Liver (tissue), 9 donors: Measurements from ENCODE around the gene MAST2. TPM values are rescaled to one million over a fixed set of nuclear protein-coding genes. Genes with fewer than 3 reads are reported as not detected.

Source experiments
- DNase-seq: peaks from one replicate; pipeline ENCODE4 v3.0.0-alpha.2; 2017; ENCODE audit warnings: low spot score
- H3K27ac ChIP-seq, 2 donors: one replicate each; pipeline ENCODE4 v1.7.0; 2013; ENCODE audit warnings: inconsistent platforms in 2 of 2, low read length in 2 of 2, control low read depth in 1 of 2, low read depth in 1 of 2, mild to moderate bottlenecking in 1 of 2
- H3K27me3 ChIP-seq, 4 donors: one replicate each; pipeline versions ENCODE4 v1.6.1 to v1.7.0; 2013; ENCODE audit warnings: low read length in 3 of 4, inconsistent platforms in 1 of 4, mild to moderate bottlenecking in 1 of 4, moderate library complexity in 1 of 4; ENCODE audit not compliant: control insufficient read depth in 4 of 4, insufficient read depth in 4 of 4
- H3K36me3 ChIP-seq, 4 donors: one replicate each; pipeline versions ENCODE4 v1.6.1 to v1.7.0; 2013; ENCODE audit warnings: low read length in 3 of 4, mild to moderate bottlenecking in 3 of 4, low read depth in 1 of 4, moderate library complexity in 1 of 4; ENCODE audit not compliant: control insufficient read depth in 4 of 4, insufficient read depth in 3 of 4
- H3K4me1 ChIP-seq, 4 donors: one replicate each; pipeline versions ENCODE4 v1.6.1 to v1.7.0; 2013; ENCODE audit warnings: low read length in 3 of 4, mild to moderate bottlenecking in 3 of 4, moderate library complexity in 1 of 4; ENCODE audit not compliant: control insufficient read depth in 4 of 4, insufficient read depth in 4 of 4
- H3K4me3 ChIP-seq, 3 donors: one replicate each; pipeline versions ENCODE4 v1.6.1 to v1.7.0; 2013; ENCODE audit warnings: low read length in 3 of 3, control low read depth in 1 of 3, low read depth in 1 of 3, mild to moderate bottlenecking in 1 of 3
- H3K9ac ChIP-seq, 2 donors: one replicate each; pipeline ENCODE4 v1.7.0; 2013; ENCODE audit warnings: low read length in 2 of 2, mild to moderate bottlenecking in 2 of 2, moderate library complexity in 2 of 2, control low read depth in 1 of 2, low read depth in 1 of 2
- H3K9me3 ChIP-seq, 4 donors: one replicate each; pipeline versions ENCODE4 v1.6.1 to v1.7.0; 2013; ENCODE audit warnings: low read length in 3 of 4; ENCODE audit not compliant: control insufficient read depth in 4 of 4
- ATF3 ChIP-seq: IDR thresholded peaks from 2 replicates; pipeline ENCODE4 v1.6.1; 2016; ENCODE audit warnings: antibody characterized with exemption
- CTCF ChIP-seq: fragments of 150-350 bp; IDR thresholded peaks from 2 replicates; pipeline ENCODE4 v1.5.1; 2017; ENCODE audit warnings: improper control_type of control experiment, low read depth, low read length; ENCODE audit not compliant: missing input control
- EGR1 ChIP-seq, 2 donors: IDR thresholded peaks; 2 replicates each; pipeline ENCODE4 v1.6.1; 2016 to 2018; ENCODE audit warnings: antibody characterized with exemption in 2 of 2, low read depth in 2 of 2
- FOXA1 ChIP-seq: IDR thresholded peaks from 2 replicates; pipeline ENCODE4 v1.6.1; 2016; ENCODE audit warnings: antibody characterized with exemption
- FOXA2 ChIP-seq: IDR thresholded peaks from 2 replicates; pipeline ENCODE4 v1.6.1; 2016; ENCODE audit warnings: antibody characterized with exemption
- GABPA ChIP-seq, 2 donors: IDR thresholded peaks in 1 of 2; conservative IDR thresholded peaks in 1 of 2; 2 replicates each; pipeline ENCODE4 v1.6.1; 2016; ENCODE audit warnings: antibody characterized with exemption in 2 of 2, mild to moderate bottlenecking in 1 of 2, moderate library complexity in 1 of 2
- HNF4A ChIP-seq, 2 donors: conservative IDR thresholded peaks; 2 replicates each; pipeline ENCODE4 v1.6.1; 2016; ENCODE audit warnings: antibody characterized with exemption in 2 of 2, mild to moderate bottlenecking in 2 of 2
- HNF4G ChIP-seq: IDR thresholded peaks from 2 replicates; pipeline ENCODE4 v1.6.1; 2016; ENCODE audit warnings: antibody characterized with exemption
- JUND ChIP-seq, 2 donors: IDR thresholded peaks; 2 replicates each; pipeline ENCODE4 v1.6.1; 2016; ENCODE audit warnings: antibody characterized with exemption in 2 of 2
- MAX ChIP-seq: IDR thresholded peaks from 2 replicates; pipeline ENCODE4 v1.6.1; 2016; ENCODE audit warnings: antibody characterized with exemption
- NR2F2 ChIP-seq: IDR thresholded peaks from 2 replicates; pipeline ENCODE4 v1.6.1; 2016; ENCODE audit warnings: antibody characterized with exemption
- RAD21 ChIP-seq, 2 donors: IDR thresholded peaks; 2 replicates each; pipeline ENCODE4 v1.6.1; 2016; ENCODE audit warnings: antibody characterized with exemption in 2 of 2, mild to moderate bottlenecking in 2 of 2
- REST ChIP-seq: IDR thresholded peaks from 2 replicates; pipeline ENCODE4 v1.6.1; 2016; ENCODE audit warnings: antibody characterized with exemption, mild to moderate bottlenecking
- RXRA ChIP-seq, 2 donors: IDR thresholded peaks; 2 replicates each; pipeline ENCODE4 v1.6.1; 2017 to 2018; ENCODE audit warnings: antibody characterized with exemption in 2 of 2, mild to moderate bottlenecking in 1 of 2
- SP1 ChIP-seq: IDR thresholded peaks from 2 replicates; pipeline ENCODE4 v1.6.1; 2018; ENCODE audit warnings: antibody characterized with exemption, mild to moderate bottlenecking
- TAF1 ChIP-seq: conservative IDR thresholded peaks from 2 replicates; pipeline ENCODE4 v1.6.1; 2016; ENCODE audit warnings: antibody characterized with exemption, mild to moderate bottlenecking
- YY1 ChIP-seq: IDR thresholded peaks from 2 replicates; pipeline ENCODE4 v1.6.1; 2016; ENCODE audit warnings: antibody characterized with exemption, mild to moderate bottlenecking
- ZBTB33 ChIP-seq: IDR thresholded peaks from 2 replicates; pipeline ENCODE4 v1.6.1; 2016; ENCODE audit warnings: antibody characterized with exemption
- WGBS: extraction: QIAGEN DNeasy Blood & Tissue Kit; methylation state at CpG from one replicate; pipeline ENCODE4 v1.1.7; 2013; 5-methylcytosine and 5-hydroxymethylcytosine counted together
- polyA plus RNA-seq, 2 donors: library from polyadenylated mRNA; stranded (reverse) in 1 of 2; unstranded in 1 of 2; fragments of 200-250 nt in 1 of 2; fragments of >200 nt in 1 of 2; fragmentation: Nextera tagmentation in 1 of 2; extraction: Ambion mirVana in 1 of 2; gene quantifications; one replicate each; pipeline versions ENCODE4 v1.2.1 to v1.2.3, GENCODE V29; 2013 to 2015
- total RNA-seq, 2 donors: library from RNA; depleted of rRNA; stranded (reverse); fragments of >200 nt; gene quantifications; one replicate each; pipeline ENCODE4 v1.2.3, GENCODE V29; 2014
- donor health status: healthy.
- donor health status: healthy.
- donor health status: healthy.
- donor health status: healthy.
- donor health status: healthy.

Gene MAST2
- total and polyA plus RNA-seq, 4 donors: 4.8 to 9.6 (median 5.7) TPM

- TF ChIP-seq REST (no peak), GABPA (IDR thresholded peaks at IDR 0.05 in 1 of 2, conservative IDR thresholded peaks at IDR 0.05 in 1 of 2) (no peak)
Measured at GRCh38 chr1:45789601-45790000, 13.8 kb upstream of the MAST2 start (continued).

- H3K27me3 ChIP-seq: no peaks in the 10 kb centered on the region
- 87% methylated on average over 4 of the region's 4 CpGs for WGBS
- H3K27ac ChIP-seq: no peak overlapping the region
- DNase-seq: no peak
- no peak overlapping the region for H3K9ac ChIP-seq
- no peak for TF ChIP-seq ZBTB33
- no peak for TF ChIP-seq CTCF
- TF ChIP-seq YY1: no peak
- no peak for TF ChIP-seq GABPA (IDR thresholded peaks at IDR 0.05 in 1 of 2, conservative IDR thresholded peaks at IDR 0.05 in 1 of 2)
- TF ChIP-seq MAX: no peak
- TF ChIP-seq FOXA2: no peak
- no peak for TF ChIP-seq FOXA1
- TF ChIP-seq SP1: no peak
- no peak for TF ChIP-seq RXRA (IDR thresholded peaks at IDR 0.05)
- TF ChIP-seq RAD21 (IDR thresholded peaks at IDR 0.05): no peak
- TF ChIP-seq NR2F2: no peak
- no peak for TF ChIP-seq HNF4G
- no peak for TF ChIP-seq TAF1
- no peak for TF ChIP-seq EGR1 (IDR thresholded peaks at IDR 0.05; ENCODE audit: low read depth in 2 of 2)
- TF ChIP-seq ATF3: no peak
- TF ChIP-seq HNF4A (conservative IDR thresholded peaks at IDR 0.05): no peak
- TF ChIP-seq JUND (IDR thresholded peaks at IDR 0.05): no peak
- TF ChIP-seq REST: no peak
- H3K4me3 ChIP-seq: no peak overlapping the region
- no peaks in the 10 kb centered on the region for H3K4me1 ChIP-seq
- H3K9me3 ChIP-seq: no peaks in the 10 kb centered on the region
- H3K36me3 ChIP-seq: no peaks in the 10 kb centered on the region
Measured at GRCh38 chr1:45792744-45793143, 10.7 kb upstream of the MAST2 start.
